ENCODE measurements around the gene NCKIPSD. TPM values are rescaled to one million over a fixed set of nuclear protein-coding genes. Genes with fewer than 3 reads are reported as not detected.
"Not testable (repeated sequence)": the region's sequence is repeated elsewhere in the genome, so short reads cannot be mapped to it uniquely, and the experiment has no call there.

Gene NCKIPSD
- 10 to 100 TPM; 36.5 to 38.5 TPM for total RNA-seq

DNA sequence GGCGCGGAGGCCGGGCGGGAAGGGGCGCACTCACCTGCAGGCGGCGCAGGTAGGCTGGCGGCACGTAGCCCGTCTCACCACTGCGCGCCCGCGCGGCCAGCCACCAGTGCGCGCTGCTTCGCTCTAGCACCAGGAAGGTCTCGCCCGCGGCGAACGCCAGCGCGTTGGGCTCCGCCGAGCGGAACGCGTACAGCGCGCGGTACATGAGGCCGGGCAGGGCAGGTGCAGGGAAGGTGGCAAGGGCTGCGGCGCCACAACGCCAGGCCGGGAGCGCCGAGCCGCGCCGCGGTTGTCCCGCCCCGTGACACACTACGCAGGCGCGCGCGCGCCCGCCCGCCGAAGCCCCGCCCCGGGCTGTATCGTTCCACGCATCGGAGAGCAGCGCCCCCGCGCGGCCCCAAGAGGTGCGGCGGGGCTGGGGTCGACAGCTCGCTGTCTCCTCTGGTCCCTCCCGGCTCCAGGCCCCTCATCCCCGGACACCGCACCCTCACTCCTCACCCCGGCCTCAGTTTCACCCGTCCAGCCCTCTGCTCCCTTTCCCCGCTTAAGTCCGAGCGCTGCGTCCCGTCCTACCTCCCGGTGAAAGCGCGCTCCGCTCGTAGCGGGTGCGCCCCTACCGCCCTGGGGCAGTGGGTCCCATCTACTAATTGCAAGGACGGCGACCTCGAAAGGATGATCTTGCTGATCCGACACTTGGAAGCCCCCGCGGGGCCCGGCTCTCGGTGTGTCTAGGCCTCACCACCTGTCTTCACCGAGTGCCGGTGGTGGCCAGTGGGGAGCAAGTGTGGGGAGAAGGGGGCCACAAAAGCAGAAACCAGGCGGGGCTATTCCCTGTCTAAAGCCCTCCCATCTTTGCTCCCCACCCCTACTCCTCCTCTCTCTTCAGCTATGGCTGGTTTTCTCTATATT is at the start of gene NCKIPSD:
Gene NCKIPSD (minus strand): TSS at position 313 of the 909 bp plus-strand sequence. CDS start 108 bp downstream, at position 205.
- ChIA-PET CTCF (interaction anchor here (0.6 to 3.1 kb wide), 23 partner anchors 9 to 1487 kb away, joined by 3 to 15 read pairs (median 5); partner anchors contain the start of genes IP6K2, SLC26A6 and UQCRC1), POLR2A (interaction anchor here (1.2 to 1.4 kb wide), 2 partner anchors 22 to 31 kb away, joined by 3 to 5 read pairs; partner anchors contain the start of gene IP6K2)
- intact Hi-C loops (cut with micrococcal nuclease), result loop anchor here (1.0 kb wide), 1 partner anchor 128 kb away; no protein-coding TSS in a partner anchor
- Mint-ChIP-seq H3K27me3 (no peaks in the 10 kb centered on the region), H3K27ac (peak within 1 kb of the TSS; percentile 66), H3K4me1 (ENCODE audit: low read depth) (peaks cover 24% of the 10 kb centered on the region), H3K36me3 (peaks cover 18% of the 10 kb centered on the region), H3K9me3 (no peaks in the 10 kb centered on the region), H3K4me3 (peak within 1 kb of the TSS; percentile 78)
- DNase-seq, result peak; percentile 93

DNA sequence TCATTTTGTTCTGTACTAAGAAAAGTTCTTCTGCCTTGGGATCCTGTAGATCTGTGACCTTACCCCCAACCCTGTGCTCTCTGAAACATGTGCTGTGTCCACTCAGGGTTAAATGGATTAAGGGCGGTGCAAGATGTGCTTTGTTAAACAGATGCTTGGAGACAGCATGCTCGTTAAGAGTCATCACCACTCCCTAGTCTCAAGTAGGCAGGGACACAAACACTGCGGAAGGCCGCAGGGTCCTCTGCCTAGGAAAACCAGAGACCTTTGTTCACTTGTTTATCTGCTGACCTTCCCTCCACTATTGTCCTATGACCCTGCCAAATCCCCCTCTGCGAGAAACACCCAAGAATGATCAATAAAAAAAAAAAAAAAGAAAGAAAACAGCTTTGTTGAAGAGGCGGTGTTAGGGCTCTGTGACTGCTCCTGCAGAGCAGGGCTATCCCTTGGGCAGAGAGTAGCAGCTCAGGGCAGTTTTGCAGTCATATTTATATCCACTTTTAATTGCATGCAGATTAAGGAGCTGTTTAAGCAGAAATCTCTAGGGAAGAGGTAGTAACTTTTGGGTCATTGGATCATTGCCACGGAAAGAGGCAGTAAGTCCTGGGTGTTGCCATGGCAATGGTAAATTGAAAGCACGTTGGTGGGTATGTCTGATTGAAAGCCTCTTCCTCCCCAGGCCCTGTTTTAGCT is 49.5 kb upstream of the NCKIPSD start:
- POLR2A ChIA-PET; H3K9me3 Mint-ChIP-seq; H3K36me3 Mint-ChIP-seq; intact Hi-C loops (cut with micrococcal nuclease); H3K4me1 Mint-ChIP-seq (ENCODE audit: low read depth); H3K27ac Mint-ChIP-seq; H3K4me3 Mint-ChIP-seq; DNase-seq; H3K27me3 Mint-ChIP-seq: not testable (repeated sequence)
- CTCF ChIA-PET, result interaction anchor here (1.1 kb wide), 1 partner anchor 20 kb away, joined by 3 read pairs; no protein-coding TSS in a partner anchor

DNA sequence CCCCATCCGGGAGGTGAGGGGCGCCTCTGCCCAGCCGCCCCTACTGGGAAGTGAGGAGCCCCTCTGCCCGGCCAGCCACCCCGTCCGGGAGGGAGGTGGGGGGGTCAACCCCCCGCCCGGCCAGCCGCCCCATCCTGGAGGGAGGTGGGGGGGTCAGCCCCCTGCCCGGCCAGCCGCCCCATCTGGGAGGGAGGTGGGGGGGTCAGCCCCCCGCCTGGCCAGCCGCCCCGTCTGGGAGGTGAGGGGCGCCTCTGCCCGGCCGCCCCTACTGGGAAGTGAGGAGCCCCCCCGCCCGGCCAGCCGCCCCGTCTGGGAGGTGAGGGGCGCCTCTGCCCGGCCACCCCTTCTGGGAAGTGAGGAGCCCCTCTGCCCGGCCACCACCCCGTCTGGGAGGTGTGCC is 48.8 kb upstream of the NCKIPSD start:
- CTCF ChIA-PET, result not testable (repeated sequence)

DNA sequence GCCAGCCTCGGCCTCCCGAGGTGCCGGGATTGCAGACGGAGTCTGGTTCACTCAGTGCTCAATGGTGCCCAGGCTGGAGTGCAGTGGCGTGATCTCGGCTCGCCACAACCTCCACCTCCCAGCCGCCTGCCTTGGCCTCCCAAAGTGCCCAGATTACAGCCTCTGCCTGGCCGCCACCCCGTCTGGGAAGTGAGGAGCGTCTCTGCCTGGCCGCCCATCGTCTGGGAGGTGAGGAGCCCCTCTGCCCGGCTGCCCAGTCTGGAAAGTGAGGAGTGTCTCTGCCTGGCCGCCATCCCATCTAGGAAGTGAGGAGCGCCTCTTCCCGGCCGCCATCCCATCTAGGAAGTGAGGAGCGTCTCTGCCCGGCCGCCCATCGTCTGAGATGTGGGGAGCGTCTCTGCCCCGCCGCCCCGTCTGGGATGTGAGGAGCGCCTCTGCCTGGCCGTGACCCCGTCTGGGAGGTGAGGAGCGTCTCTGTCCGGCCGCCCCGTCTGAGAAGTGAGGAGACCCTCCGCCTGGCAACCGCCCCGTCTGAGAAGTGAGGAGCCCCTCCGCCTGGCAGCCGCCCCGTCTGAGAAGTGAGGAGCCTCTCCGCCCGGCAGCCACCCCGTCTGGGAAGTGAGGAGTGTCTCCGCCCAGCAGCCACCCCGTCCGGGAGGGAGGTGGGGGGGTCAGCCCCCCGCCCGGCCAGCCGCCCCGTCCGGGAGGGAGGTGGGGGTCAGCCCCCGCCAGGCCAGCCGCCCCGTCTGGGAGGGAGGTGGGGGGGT is 48.2 kb upstream of the NCKIPSD start:
- H3K36me3 Mint-ChIP-seq, H3K27ac Mint-ChIP-seq, CTCF ChIA-PET: not testable (repeated sequence)

More for the DNA sequence above, 48.8 kb upstream of the NCKIPSD start:
- H3K9me3 Mint-ChIP-seq; H3K4me3 Mint-ChIP-seq; DNase-seq; H3K36me3 Mint-ChIP-seq; H3K27me3 Mint-ChIP-seq; H3K27ac Mint-ChIP-seq; intact Hi-C loops (cut with micrococcal nuclease); H3K4me1 Mint-ChIP-seq (ENCODE audit: low read depth); POLR2A ChIA-PET: not testable (repeated sequence)

DNA sequence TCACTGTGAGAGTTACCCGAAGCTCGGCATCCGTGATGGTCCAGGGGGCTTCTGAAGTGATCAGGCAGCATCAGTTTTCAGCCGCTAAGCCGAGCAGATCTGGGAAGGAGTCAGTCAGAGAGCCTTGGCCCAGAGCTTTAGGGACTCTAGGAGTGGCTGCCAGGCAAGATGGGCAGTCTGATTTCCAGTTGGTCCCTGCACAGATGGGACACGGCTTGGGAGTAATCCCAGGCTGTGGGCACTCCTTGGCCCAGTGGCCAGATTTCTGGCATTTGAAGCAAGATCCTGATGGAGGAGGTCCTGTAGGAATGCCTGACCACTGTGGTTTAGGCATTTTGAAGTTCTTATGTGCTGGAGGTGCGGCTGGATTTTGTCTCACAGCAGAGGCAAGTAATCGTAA is 41.8 kb upstream of the NCKIPSD start:
- Mint-ChIP-seq H3K4me3 (no peak overlapping the region), H3K9me3 (peaks cover 2% of the 10 kb centered on the region), H3K4me1 (ENCODE audit: low read depth) (no peaks in the 10 kb centered on the region), H3K27ac (no peak overlapping the region), H3K27me3 (no peaks in the 10 kb centered on the region), H3K36me3 (no peaks in the 10 kb centered on the region)
- CTCF ChIA-PET, result no interaction called here
- no peak for DNase-seq
- POLR2A ChIA-PET, result no interaction called here
- intact Hi-C loops (cut with micrococcal nuclease), result no loop called here

More for the DNA sequence above, 48.2 kb upstream of the NCKIPSD start:
- H3K4me3 Mint-ChIP-seq; DNase-seq; POLR2A ChIA-PET; intact Hi-C loops (cut with micrococcal nuclease); H3K27me3 Mint-ChIP-seq; H3K4me1 Mint-ChIP-seq (ENCODE audit: low read depth); H3K9me3 Mint-ChIP-seq: not testable (repeated sequence)

DNA sequence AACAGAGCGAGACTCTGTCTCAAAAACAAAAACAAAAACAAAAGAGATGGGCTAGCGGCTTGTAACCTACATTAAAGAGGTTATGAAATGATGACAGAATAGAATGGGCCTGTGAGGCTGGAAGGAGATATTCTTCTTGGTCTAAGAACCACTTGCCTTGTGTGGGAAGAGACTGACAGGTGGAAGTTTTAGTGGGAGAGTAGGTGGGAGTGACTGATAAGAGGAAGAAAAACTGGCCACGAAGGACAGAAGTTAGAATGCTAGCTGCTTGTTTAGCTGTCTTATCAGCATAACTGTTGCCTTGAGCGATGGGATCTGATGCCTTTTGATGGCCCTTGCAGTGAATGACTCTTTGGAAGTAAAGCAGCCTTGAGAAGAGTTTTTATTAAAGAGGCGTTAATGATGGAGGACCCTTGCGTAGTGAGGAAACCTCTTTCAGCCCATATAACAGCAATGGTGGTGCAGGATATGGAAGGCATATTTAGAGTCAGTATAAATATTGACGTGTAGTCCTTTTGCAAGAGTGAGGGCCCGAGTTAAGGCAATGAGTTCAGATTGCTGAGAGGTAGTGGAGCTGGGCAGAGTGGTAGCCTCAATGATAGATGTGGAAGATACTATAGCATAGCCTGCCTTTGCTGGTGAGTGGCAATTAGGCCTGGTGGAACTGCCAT is 39.6 kb upstream of the NCKIPSD start:
- H3K27ac Mint-ChIP-seq; intact Hi-C loops (cut with micrococcal nuclease); H3K4me3 Mint-ChIP-seq; H3K27me3 Mint-ChIP-seq; H3K9me3 Mint-ChIP-seq; POLR2A ChIA-PET; DNase-seq; H3K4me1 Mint-ChIP-seq (ENCODE audit: low read depth); H3K36me3 Mint-ChIP-seq: not testable (repeated sequence)
- CTCF ChIA-PET, result interaction anchor here (1.7 kb wide), 1 partner anchor 15 kb away, joined by 5 read pairs; no protein-coding TSS in a partner anchor

DNA sequence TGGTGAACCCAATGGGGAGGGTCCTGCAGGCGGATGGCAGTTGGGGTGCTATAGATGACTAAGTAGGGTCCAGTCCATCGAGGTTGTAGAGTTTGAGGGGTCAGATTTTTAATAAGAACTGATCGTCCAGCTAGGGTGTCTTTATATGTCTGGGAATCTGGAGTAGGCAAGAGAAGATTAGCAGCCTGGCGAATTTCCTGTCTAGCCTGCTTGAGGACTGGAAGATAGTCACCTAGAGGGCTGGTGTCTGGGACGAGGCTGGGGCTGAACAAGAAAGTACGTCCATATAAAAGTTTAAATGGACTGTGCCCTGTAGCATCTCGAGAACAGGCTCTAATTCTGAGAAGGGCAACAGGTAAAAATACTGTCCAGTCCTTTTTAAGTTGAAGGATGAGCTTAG is 38.0 kb upstream of the NCKIPSD start:
- Mint-ChIP-seq H3K9me3 (peaks cover 2% of the 10 kb centered on the region), H3K4me1 (ENCODE audit: low read depth) (no peaks in the 10 kb centered on the region), H3K4me3 (no peak overlapping the region), H3K27me3 (no peaks in the 10 kb centered on the region), H3K27ac (no peak overlapping the region), H3K36me3 (no peaks in the 10 kb centered on the region)
- intact Hi-C loops (cut with micrococcal nuclease), result no loop called here
- no peak for DNase-seq
- CTCF ChIA-PET, result interaction anchor here (1.7 kb wide), 1 partner anchor 16 kb away, joined by 5 read pairs; no protein-coding TSS in a partner anchor
- POLR2A ChIA-PET, result no interaction called here

DNA sequence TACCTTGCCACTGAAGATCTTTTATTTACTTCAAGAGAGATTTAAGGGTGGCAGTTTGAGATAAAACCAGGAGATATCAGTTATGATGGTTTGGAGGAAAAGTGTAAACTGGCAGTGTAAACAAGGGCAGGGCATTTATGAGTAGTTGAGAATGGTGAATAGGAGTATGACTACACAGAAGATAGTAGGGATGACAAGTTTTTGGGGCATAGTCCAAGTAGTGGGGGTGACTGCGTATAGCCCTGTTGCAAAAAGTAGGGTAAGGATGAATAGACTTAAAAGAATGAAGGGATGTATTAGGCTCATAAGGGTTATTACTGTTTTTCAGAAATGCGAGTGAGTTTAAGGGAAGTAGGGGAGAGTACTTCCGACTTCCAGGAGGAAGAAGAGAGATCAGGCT is 37.6 kb upstream of the NCKIPSD start:
- H3K4me1 Mint-ChIP-seq (ENCODE audit: low read depth); H3K27me3 Mint-ChIP-seq; DNase-seq; H3K27ac Mint-ChIP-seq; H3K9me3 Mint-ChIP-seq; intact Hi-C loops (cut with micrococcal nuclease); H3K4me3 Mint-ChIP-seq; POLR2A ChIA-PET; H3K36me3 Mint-ChIP-seq: not testable (repeated sequence)
- CTCF ChIA-PET, result interaction anchor here (1.7 kb wide), 1 partner anchor 17 kb away, joined by 5 read pairs; no protein-coding TSS in a partner anchor

DNA sequence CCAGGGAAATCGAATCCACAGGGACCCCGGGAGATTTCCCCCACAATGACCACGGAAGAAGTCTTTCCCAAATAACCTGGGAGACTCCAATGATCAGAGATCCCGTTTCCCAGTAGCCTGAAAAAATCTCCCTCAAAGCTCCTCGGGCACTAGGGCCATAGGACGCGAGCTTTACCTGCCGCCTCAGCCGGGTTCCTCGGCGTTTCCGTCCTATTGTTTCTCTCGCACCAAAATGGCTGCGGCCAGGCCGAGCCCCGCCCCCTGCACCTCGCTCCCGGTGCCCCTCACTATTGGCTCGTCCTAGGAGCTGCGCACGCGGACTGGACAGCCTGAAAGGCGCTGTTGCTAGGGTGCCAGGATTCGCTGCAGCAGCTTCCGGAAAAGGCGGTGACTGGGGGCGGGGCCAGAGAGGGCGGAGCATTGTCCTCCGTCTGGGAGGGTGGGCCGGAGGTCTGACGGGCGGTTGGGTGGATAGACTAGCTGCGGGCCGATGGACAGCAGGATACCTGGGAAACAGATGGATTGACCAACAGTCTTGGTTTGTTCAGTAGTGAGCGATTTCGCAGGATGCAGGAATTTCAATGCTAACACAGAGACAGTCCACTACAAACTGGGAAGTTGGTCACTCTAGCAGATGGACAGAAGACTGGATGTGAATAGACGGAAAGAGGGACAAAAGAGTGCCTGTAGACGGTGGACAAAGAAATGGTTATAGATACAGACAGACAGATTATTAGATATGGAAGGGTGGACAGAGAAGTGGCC is 31.4 kb upstream of the NCKIPSD start, which contains the start of gene IP6K2:
Gene IP6K2 (minus strand): TSS at position 240 of the 765 bp plus-strand sequence. CDS start 21,930 bp downstream, outside the sequence.
- no peaks in the 10 kb centered on the region for H3K9me3 Mint-ChIP-seq
- H3K4me3 Mint-ChIP-seq, result peak within 1 kb of the TSS; percentile 96
- intact Hi-C loops (cut with micrococcal nuclease), result loop anchor here (2.0 to 5.0 kb wide), 4 partner anchors 55 to 375 kb away; partner anchors contain the start of genes ARIH2, CELSR3, NDUFAF3 and QRICH1
- ChIA-PET POLR2A (interaction anchor here (0.5 to 2.1 kb wide), 11 partner anchors 10 to 376 kb away, joined by 3 to 13 read pairs (median 3); partner anchors contain the start of genes ARIH2, CELSR3 and QRICH1), CTCF (interaction anchor here (1.0 to 2.3 kb wide), 3 partner anchors 31 to 281 kb away, joined by 3 to 8 read pairs (median 8); partner anchors contain the start of gene NCKIPSD)
- peaks cover 30% of the 10 kb centered on the region for H3K4me1 Mint-ChIP-seq (ENCODE audit: low read depth)
- peaks cover 10% of the 10 kb centered on the region for H3K36me3 Mint-ChIP-seq
- DNase-seq, result peak; percentile 100
- no peaks in the 10 kb centered on the region for H3K27me3 Mint-ChIP-seq
- H3K27ac Mint-ChIP-seq, result peak within 1 kb of the TSS; percentile 87

DNA sequence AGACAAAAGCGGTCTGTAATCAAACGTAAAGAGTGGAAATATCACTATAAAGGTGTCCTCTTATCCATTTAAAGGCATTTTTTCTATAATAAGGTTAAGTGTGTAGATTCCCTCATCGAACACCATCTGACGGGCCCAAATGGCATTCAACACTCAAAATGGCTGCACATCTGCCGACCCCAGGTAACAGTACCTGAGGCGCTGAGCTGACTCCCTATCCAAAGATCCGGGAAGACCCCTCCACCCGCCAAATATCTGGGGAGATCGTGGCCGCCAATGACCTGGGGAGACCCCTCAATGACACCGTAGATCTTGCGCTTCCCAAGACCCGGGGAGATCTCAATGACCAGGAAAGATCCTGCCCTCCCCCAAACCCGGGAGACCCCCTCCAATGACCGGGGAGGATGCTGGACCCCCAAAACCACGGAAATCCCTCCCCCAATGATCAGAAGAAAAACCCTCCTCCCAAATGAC is 30.8 kb upstream of the NCKIPSD start:
- peak; percentile 44 for DNase-seq
- Mint-ChIP-seq H3K36me3 (peaks cover 14% of the 10 kb centered on the region), H3K27me3 (no peaks in the 10 kb centered on the region), H3K27ac (peak overlapping the region; percentile 87), H3K4me3 (peak overlapping the region; percentile 96), H3K9me3 (no peaks in the 10 kb centered on the region), H3K4me1 (ENCODE audit: low read depth) (peaks cover 34% of the 10 kb centered on the region)
- intact Hi-C loops (cut with micrococcal nuclease), result loop anchor here (2.0 to 5.0 kb wide), 4 partner anchors 54 to 376 kb away; partner anchors contain the start of genes ARIH2, CELSR3, NDUFAF3 and QRICH1
- CTCF ChIA-PET, result interaction anchor here (1.0 to 2.3 kb wide), 5 partner anchors 19 to 281 kb away, joined by 3 to 8 read pairs (median 6); partner anchors contain the start of gene NCKIPSD
- POLR2A ChIA-PET, result interaction anchor here (0.6 to 2.1 kb wide), 8 partner anchors 9 to 376 kb away, joined by 3 to 13 read pairs (median 3); partner anchors contain the start of genes ARIH2, CELSR3 and QRICH1
